ENCODE measurements around the gene MAPK6. TPM values are rescaled to one million over a fixed set of nuclear protein-coding genes. Genes with fewer than 3 reads are reported as not detected.

MAPK6 gene
- total RNA-seq, 2 experiments from 2014 or later: 48.5 to 49.8 TPM

- Mint-ChIP-seq H3K27ac (no peak overlapping the region), H3K27me3 (peaks cover 30% of the 10 kb centered on the region), H3K4me1 (ENCODE audit: low read depth) (no peaks in the 10 kb centered on the region), H3K36me3 (ENCODE audit: low read depth) (no peaks in the 10 kb centered on the region), H3K9me3 (no peaks in the 10 kb centered on the region), H3K4me3 (no peak overlapping the region)
- intact Hi-C loops (cut with DNase I, micrococcal nuclease): no loop called here
- CTCF ChIA-PET: no interaction called here
- Histone ChIP-seq H3K27me3 (ENCODE audit: control insufficient read depth in 1 of 2, insufficient read depth in 2 of 2, low read length in 2 of 2) (peaks cover 4 to 9% of the 10 kb centered on the region in 2 experiments), H3K9me3 (ENCODE audit: control insufficient read depth in 1 of 2, insufficient read depth in 1 of 2, low read length in 2 of 2) (no peaks in the 10 kb centered on the region), H3K4me3 (ENCODE audit: low read length) (no peak overlapping the region), H3K27ac (ENCODE audit: low read depth in 1 of 2, low read length in 2 of 2) (no peak overlapping the region), H3K36me3 (ENCODE audit: insufficient read depth, low read length) (no peaks in the 10 kb centered on the region), H3K4me1 (ENCODE audit: insufficient read depth, low read length) (no peaks in the 10 kb centered on the region)
- ATAC-seq (ENCODE audit: poor library complexity) (no peak), DNase-seq (no peak)
- POLR2A ChIA-PET: no interaction called here
- TF ChIP-seq CTCF (IDR thresholded peaks at IDR 0.05): no peak
Observed at GRCh38 chr15:52105846-52106245, 86.8 kb downstream of the MAPK6 start.

- no peak overlapping the region for H3K4me3 Mint-ChIP-seq
- H3K9me3 ChIP-seq (ENCODE audit: control insufficient read depth in 1 of 2, insufficient read depth in 1 of 2, low read length in 2 of 2): no peaks in the 10 kb centered on the region
- ATAC-seq (ENCODE audit: poor library complexity): no peak
Observed at GRCh38 chr15:52106641-52107040, 87.6 kb downstream of the MAPK6 start.

GRCh38 chr15:52107238-52107637, 88.2 kb downstream of the MAPK6 start:
- TF ChIP-seq CTCF (IDR thresholded peaks at IDR 0.05): no peak
- no peak overlapping the region for H3K27ac ChIP-seq (ENCODE audit: low read depth in 1 of 2, low read length in 2 of 2)
- H3K27me3 Mint-ChIP-seq: peaks cover 35% of the 10 kb centered on the region
- H3K27me3 ChIP-seq (ENCODE audit: control insufficient read depth in 1 of 2, insufficient read depth in 2 of 2, low read length in 2 of 2): peaks cover 9 to 12% of the 10 kb centered on the region in 2 experiments
- no peak overlapping the region for H3K27ac Mint-ChIP-seq
- H3K4me3 Mint-ChIP-seq: no peak overlapping the region
- H3K4me3 ChIP-seq (ENCODE audit: low read length): no peak overlapping the region
- no peaks in the 10 kb centered on the region for H3K9me3 Mint-ChIP-seq
- no peaks in the 10 kb centered on the region for H3K4me1 Mint-ChIP-seq (ENCODE audit: low read depth)
- H3K4me1 ChIP-seq (ENCODE audit: insufficient read depth, low read length): peaks cover 9% of the 10 kb centered on the region
- DNase-seq: no peak
- POLR2A ChIA-PET: no interaction called here
- CTCF ChIA-PET: no interaction called here
- intact Hi-C loops (cut with DNase I, micrococcal nuclease): no loop called here
- no peaks in the 10 kb centered on the region for H3K9me3 ChIP-seq (ENCODE audit: control insufficient read depth in 1 of 2, insufficient read depth in 1 of 2, low read length in 2 of 2)
- ATAC-seq (ENCODE audit: poor library complexity): no peak
- H3K36me3 ChIP-seq (ENCODE audit: insufficient read depth, low read length): no peaks in the 10 kb centered on the region
- no peaks in the 10 kb centered on the region for H3K36me3 Mint-ChIP-seq (ENCODE audit: low read depth)

More at GRCh38 chr15:52106641-52107040, 87.6 kb downstream of the MAPK6 start:
- Histone ChIP-seq H3K27me3 (ENCODE audit: control insufficient read depth in 1 of 2, insufficient read depth in 2 of 2, low read length in 2 of 2) (peaks cover 9 to 10% of the 10 kb centered on the region in 2 experiments), H3K36me3 (ENCODE audit: insufficient read depth, low read length) (no peaks in the 10 kb centered on the region), H3K4me3 (ENCODE audit: low read length) (no peak overlapping the region), H3K4me1 (ENCODE audit: insufficient read depth, low read length) (peaks cover 3% of the 10 kb centered on the region), H3K27ac (ENCODE audit: low read depth in 1 of 2, low read length in 2 of 2) (no peak overlapping the region)
- no peak for TF ChIP-seq CTCF (IDR thresholded peaks at IDR 0.05)
- DNase-seq: no peak
- intact Hi-C loops (cut with DNase I, micrococcal nuclease): no loop called here
- H3K9me3 Mint-ChIP-seq: no peaks in the 10 kb centered on the region
- H3K27ac Mint-ChIP-seq: no peak overlapping the region
- no peaks in the 10 kb centered on the region for H3K36me3 Mint-ChIP-seq (ENCODE audit: low read depth)
- H3K4me1 Mint-ChIP-seq (ENCODE audit: low read depth): no peaks in the 10 kb centered on the region
- ChIA-PET POLR2A (no interaction called here), CTCF (no interaction called here)
- peaks cover 35% of the 10 kb centered on the region for H3K27me3 Mint-ChIP-seq
